UCSD-AML1 (cell line): ENCODE measurements around the gene FLNB.

Source experiments
- DNase-seq: peaks from one replicate; lab custom pipeline; 2025; ENCODE audit not compliant: unreplicated experiment; lab: John Stamatoyannopoulos, UW

The FLNB gene

GRCh38 chr3:58176827-58177489, 168.7 kb downstream of the FLNB start:
- no peak for DNase-seq

GRCh38 chr3:58177747-58178527, 169.7 kb downstream of the FLNB start:
- peak; percentile 83 for DNase-seq

GRCh38 chr3:58178528-58179234, 170.5 kb downstream of the FLNB start:
- no peak for DNase-seq

- DNase-seq: no peak
Observed at GRCh38 chr3:58179235-58180098, 171.2 kb downstream of the FLNB start.

GRCh38 chr3:58180099-58180880, 172.1 kb downstream of the FLNB start:
- DNase-seq: no peak

DNA sequence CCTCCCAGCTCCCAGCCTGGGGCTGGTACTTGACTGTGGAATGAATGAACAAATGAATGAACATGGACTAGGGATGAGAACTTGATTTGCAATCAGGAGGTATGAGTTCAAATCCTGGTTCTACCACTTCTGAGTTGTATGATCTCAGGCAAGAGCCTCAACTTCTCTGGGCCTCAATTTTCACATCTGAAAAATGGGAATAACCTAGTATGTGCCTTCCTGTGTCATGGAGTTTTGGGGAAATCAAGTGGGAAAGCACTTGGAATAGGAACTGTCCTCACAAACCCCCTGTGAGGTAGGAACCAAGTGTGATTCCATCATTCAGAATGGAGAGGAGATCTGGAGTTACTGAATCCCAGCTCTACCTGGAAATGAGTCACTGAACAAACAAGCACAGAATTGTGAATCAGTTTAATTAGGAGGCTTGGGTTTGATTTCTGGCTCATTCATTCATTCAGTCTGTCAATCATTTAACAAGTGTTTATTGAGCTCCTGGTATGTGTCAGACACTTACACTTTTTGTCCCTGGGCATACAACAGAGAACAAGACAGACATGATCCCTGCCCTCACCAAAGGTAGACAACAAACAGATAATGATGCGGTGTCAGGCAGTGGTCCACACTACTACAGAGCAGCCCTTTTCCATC, 172.8 kb downstream of the FLNB start:
- DNase-seq: no peak

DNA sequence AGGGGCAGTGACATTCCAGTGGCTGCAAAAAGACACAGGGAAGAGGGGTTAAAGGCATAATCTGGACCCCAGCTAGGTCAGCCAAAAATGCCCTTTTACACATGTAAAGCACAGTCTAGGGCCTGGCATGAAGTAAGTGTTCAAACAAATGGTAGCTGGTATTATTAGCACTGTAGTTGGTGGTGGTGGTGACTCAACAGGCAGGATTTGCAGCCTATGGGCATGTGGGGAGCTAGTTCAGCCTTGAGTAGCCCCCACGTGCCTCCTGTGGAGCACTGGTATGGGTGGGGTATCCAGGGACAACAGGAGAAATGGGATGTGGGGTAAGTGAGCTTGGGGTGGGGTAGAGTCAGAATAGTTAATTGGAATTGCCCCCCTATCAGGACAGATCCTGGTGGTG, 175.0 kb downstream of the FLNB start:
- no peak for DNase-seq

DNA sequence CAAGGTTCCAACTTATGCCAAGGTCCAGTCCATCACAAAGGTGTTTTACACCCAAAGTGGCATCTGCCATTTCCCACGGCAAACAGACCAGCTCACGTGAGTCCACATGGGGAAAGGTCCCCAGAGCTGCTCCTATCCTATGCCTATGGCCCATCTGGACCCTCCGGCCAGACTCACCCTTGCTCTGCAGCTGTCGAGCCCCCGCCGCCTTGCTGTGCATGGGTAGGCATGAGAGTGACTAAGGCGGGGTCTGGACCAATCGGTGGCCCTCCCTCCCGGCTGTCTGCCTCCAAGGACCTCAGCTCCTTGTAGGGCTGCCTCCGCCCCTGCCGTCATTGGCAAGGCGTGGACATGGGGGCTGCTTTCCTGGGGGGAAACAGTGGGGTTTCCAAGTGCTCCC, 175.7 kb downstream of the FLNB start:
- DNase-seq: no peak

- no peak for DNase-seq
Observed at GRCh38 chr3:58184309-58184981, 176.2 kb downstream of the FLNB start.

DNA sequence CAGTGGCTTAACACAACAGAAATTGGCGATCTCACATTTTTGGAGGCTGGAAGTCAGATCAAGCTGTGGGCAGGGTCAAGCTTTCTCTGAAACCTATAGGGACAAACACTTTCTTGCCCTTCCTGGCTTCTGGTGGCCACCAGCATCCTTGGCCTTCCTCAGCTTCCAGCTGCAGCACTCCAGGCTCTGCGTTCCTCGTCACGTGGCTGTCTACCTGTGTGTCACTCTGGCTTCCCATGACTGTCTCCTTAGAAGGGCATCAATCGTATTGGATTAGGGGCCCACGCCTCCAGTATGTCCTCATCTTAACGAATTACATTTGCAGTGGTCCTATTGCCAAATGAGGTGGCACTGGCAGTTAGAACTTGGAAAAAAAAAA, 176.7 kb downstream of the FLNB start:
- no peak for DNase-seq

- no peak for DNase-seq
Observed at GRCh38 chr3:58188173-58188564, 179.9 kb downstream of the FLNB start.

- DNase-seq: peak; percentile 22
Observed at GRCh38 chr3:58188921-58189451, 180.8 kb downstream of the FLNB start.

- no peak for DNase-seq
Observed at GRCh38 chr3:58189691-58190090, 181.5 kb downstream of the FLNB start.

- DNase-seq: no peak
Observed at GRCh38 chr3:58190291-58190690, 182.1 kb downstream of the FLNB start.

DNA sequence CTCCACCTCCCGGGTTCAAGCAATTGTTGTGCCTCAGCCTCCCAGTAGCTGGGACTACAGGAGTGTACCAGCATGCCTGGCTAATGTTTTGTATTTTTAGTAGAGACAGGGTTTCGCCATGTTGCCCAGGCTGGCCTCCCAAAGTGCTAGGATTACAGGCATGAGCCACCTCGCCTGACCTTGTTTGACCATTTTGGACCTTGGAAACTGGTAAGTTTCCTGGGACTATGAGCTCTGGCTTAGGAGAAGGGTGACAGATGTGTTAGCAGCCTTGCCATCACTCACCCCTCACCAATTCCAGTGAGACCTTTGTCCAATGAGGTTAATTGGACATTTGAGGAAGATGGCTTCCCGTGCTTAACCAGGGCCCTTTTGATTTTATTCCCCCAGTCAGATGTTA, 182.7 kb downstream of the FLNB start:
- no peak for DNase-seq

- DNase-seq: no peak
Observed at GRCh38 chr3:58191361-58191991, 183.3 kb downstream of the FLNB start.

GRCh38 chr3:58192069-58192468, 183.8 kb downstream of the FLNB start:
- DNase-seq: no peak

DNA sequence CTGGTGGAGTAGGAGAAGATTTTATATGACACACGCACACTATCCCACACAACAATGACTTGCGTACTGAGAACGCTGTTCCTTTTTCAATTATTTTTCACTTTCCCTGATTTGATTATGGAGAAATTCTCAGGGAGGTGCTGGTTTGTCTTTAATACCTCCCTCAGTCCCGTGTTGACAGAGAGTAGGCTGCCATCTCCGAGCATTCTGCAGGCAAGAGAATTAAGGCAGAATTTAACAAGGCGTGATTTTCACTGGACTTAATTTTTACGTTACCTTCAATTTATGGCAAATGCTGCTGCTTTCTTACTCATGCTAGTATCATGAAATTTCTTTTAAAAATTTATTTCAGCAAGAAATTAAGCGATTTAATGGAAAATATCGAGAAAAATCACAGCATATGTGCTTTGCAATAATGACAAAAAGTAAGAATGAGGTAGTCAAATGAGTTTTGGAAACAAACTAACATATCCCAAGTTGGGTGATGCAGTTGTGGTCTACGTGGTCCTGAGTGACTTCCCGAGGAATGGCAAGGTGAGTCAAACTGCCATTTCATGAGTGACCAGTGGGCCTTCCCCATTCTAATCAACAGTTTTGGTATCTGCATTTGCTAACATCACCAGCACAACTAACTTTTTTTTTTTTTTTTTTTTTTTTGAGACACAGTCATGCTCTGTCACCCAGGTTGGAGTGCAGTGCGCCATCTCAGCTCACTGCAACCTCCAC, 185.6 kb downstream of the FLNB start:
- no peak for DNase-seq
